C4-2B (cell line): ENCODE data around the gene ITPR1.
"Not testable (repeated sequence)": the region's sequence is repeated elsewhere in the genome, so short reads cannot be mapped to it uniquely, and the experiment has no call there.

ENCODE experiments used
- H3K27ac ChIP-seq: fragments of 450-650 bp; 2 replicates; pipeline ENCODE4 v1.5.1; 2017
- CTCF ChIP-seq: fragments of 450-650 bp; conservative IDR thresholded peaks from 2 replicates; pipeline ENCODE4 v1.5.1; 2017; ENCODE audit warnings: mild to moderate bottlenecking
- ZFX ChIP-seq: fragments of 450-650 bp; IDR thresholded peaks from 2 replicates; pipeline ENCODE4 v1.6.1; 2017

The ITPR1 gene

DNA sequence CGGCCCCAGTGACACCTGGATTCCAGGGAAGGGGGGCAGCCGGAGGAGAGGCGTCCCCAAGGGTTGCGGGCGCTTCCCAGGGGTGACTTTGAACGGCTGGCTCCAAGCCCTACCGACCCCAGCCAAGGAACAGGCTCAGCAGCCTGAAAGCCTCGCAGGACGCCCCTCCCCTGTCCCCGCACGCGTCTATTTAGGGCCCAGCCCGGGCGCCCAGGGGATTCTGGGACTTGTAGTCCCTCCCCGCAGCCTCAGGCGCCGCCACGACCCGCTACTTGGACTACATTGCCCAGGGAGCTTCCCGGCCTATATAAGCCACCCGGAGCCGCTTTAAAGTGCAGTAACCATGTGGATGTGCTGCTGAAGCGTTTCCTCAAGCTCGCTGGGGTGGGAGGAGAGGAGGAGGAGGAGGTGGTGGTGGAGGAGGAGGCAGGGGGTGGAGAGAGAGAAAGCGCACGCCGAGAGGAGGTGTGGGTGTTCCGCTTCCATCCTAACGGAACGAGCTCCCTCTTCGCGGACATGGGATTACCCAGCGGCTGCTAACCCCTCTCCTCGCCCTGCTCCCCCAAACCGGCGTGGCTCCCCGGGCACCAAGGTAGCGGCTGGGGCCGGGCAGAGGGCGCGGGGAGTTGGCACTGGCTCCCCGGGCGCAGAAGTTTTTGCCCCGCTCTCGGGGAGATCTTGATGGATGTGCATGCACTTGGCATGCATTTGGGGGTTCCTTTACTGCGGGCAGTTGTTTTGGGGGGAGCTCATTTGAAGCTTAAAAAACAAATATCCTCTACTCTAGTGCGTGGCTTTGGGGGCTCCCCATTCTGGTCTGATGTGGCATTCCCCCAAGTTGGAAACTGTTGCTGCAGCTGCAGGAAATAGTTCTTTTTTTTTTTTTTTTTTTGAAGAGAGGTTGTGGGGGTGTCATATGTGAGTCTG is at the start of gene ITPR1:
Gene ITPR1, plus strand, starts transcription at position 335 of the 927 bp plus-strand sequence. CDS start 23,144 bp downstream, outside the sequence.
- no peak for TF ChIP-seq CTCF
- no peak for TF ChIP-seq ZFX
- peak within 1 kb of the TSS; percentile 64 for H3K27ac ChIP-seq

DNA sequence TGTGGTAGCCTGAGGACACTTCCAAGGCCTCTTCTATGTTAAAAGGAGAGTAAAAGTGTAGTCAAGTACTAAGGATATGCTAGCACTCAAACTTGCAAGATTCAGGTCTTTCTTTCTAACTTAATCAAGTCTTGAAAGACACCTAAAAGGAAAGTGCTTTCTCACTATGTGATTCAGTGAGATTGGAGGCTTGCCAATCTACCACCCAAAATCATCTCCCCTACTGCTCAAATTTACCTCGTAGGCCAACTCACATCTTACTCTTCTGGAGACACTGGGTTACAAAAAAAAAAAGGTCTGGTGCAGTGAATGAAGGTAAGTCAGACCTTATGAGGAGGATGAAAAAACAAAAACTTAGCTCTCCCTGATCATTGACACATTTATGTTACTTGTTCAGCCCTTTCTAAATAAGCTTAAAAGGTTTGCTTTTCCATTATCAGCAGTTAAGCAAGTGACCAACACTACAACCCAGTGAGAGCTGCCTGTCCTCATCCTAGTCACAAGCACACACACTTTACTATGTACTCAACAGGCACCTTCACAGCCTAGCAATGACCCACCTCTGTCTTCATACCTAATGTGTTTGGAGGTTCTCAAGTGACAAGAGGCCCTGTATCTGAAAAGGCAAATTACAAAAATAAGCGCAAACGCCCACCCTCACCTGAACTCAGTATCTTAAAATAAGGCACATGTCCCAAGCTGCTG is 45.7 kb upstream of the ITPR1 start:
- H3K27ac ChIP-seq: no peak overlapping the region
- no peak for TF ChIP-seq ZFX
- TF ChIP-seq CTCF: no peak

- TF ChIP-seq ZFX (no peak), CTCF (no peak)
- no peak overlapping the region for H3K27ac ChIP-seq
These were observed 45.0 kb upstream of the ITPR1 start for GRCh38 chr3:4448187-4448586.

DNA sequence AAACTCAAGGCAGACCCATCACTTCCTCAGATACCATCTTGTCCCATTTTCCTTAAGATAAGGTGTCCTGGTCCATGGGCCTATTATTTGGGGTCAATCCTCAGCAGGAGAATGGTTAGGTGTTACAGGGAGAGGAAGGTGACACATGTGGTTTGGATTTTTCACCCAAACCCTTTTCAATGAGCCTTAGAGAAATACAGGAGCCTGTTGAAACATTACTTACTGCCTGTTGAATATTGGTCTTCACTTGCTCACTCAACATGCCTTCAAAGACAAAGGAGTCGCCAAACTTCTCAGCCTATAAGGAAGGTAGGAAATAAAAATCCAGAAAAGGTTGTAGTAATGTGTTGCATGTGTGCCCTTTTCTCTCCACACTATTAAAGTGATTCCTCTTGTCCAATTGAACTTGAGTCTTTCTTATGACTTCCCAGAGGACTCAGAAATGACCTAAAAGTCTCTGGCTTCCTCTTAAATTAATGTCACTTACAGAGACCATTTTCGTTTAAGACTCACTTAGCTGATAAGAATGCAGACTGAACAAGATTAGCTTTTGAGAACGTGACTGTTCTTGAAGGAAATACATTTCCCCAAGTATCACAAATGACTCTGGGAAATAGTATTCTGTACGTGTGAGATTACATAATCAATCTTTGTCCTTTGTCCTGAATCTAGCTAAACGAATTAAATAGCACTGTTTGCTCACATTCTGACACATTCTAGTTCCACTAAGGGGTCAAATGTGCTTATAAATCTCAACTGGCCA is 43.9 kb upstream of the ITPR1 start:
- no peak for TF ChIP-seq ZFX
- no peak for TF ChIP-seq CTCF
- H3K27ac ChIP-seq: no peak overlapping the region

DNA sequence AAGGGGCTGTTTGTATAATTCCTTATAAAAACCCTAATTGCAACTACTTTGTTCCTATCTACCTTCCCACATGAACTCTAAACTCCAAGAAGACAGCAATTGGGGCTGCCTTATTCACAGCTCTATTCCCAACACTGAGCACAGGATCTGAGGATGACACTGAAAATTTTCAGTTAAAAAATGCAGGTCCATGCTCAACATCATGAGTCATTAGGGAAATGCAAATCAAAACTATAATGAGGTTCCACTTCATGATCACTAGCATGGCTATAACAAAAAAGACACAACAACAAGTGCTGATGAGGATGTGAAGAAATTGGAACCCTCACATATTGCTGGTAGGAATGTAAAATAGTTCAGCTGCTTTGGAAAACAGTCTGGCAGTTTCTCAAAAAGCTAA is 39.0 kb upstream of the ITPR1 start:
- TF ChIP-seq CTCF (no peak), ZFX (no peak)
- H3K27ac ChIP-seq: no peak overlapping the region

GRCh38 chr3:4456780-4457179 is 36.4 kb upstream of the ITPR1 start:
- not testable (repeated sequence) for H3K27ac ChIP-seq

DNA sequence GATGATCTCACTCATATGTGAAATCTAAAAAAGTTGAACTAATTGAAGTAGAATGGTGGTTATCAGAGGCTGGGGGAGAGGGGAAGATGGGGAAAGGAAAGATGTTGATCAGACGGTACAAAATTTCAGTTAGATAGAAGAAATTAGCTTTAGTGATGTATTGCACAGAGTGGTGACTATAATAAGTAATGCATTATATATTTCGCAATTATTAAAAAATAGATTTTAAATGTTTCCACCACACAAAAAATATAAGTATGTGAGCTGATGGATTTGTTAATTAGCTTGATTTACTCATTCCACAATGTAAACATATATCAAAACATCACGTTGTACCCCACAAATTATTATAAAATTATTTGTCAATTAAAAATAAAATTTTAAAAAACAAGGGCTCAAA is 34.2 kb upstream of the ITPR1 start:
- no peak overlapping the region for H3K27ac ChIP-seq
- TF ChIP-seq ZFX: no peak
- TF ChIP-seq CTCF: no peak
